ENCODE results near the gene MICA.
A peak's percentile ranks its signal among the peaks of the same experiment; 100 is the strongest.

MICA gene

DNA sequence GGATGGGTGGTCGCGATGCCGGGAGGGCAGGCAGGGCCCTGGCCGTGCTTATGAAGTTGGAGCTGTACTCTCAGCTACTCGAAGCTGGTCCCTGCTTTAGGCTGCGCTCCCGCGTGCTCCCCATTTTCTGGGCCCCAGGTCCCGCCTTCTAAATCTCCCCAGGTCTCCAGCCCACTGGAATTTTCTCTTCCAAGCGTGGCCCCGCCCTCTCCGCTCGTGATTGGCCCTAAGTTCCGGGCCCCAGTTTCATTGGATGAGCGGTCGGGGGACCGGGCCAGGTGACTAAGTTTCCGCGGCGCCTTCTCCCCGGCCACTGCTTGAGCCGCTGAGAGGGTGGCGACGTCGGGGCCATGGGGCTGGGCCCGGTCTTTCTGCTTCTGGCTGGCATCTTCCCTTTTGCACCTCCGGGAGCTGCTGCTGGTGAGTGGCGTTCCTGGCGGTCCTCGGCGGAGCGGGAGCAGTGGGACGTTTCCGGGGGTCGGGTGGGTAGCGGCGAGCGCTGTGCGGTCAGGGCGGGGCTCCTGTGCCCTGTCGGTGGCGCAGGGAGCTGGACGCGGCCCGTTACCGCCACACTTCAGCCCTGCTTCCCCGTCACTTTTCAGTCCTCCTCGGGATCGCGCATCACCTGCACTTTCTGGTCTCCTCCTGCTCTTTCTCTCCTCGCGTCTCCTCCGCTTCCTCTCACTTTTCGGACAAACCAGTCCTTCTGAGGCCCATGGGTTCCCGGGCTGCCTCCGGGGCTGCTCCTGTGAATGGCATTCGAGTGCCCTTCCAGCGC, at the start of gene MICA:
MICA (plus strand) TSS at position 313 of the 778 bp plus-strand sequence; CDS start at position 351, 38 bp downstream.
- peaks cover 5% of the 10 kb centered on the region for H3K36me3 ChIP-seq (ENCODE audit: insufficient read depth, insufficient read length, low read length)
- peak within 1 kb of the TSS; percentile 88 for H3K4me3 ChIP-seq (ENCODE audit: insufficient read length, low read depth)
- TF ChIP-seq YY1 (IDR thresholded peaks at IDR 0.05; ENCODE audit: insufficient read depth, insufficient read length) = no peak
- TF ChIP-seq SUZ12 (IDR thresholded peaks at IDR 0.05; ENCODE audit: extremely low read depth, insufficient read depth, insufficient read length) = no peak
- no peak for TF ChIP-seq ZNF274 (IDR thresholded peaks at IDR 0.05; ENCODE audit: low read depth, low read length)
- H3K9ac ChIP-seq (ENCODE audit: insufficient read length, low read depth) = peak within 1 kb of the TSS; percentile 87
- H3K27me3 ChIP-seq (ENCODE audit: insufficient read depth, insufficient read length) = no peaks in the 10 kb centered on the region
- 0 out of 2 replicates have a peak, but pooled peaks cover 2% of the 10 kb centered on the region for H3K9me3 ChIP-seq (ENCODE audit: insufficient read depth, low read length)
- peaks cover 2% of the 10 kb centered on the region for H3K4me1 ChIP-seq (ENCODE audit: insufficient read depth, insufficient read length)
- peak; percentile 80 for DNase-seq (ENCODE audit: low read depth, low spot score)

DNA sequence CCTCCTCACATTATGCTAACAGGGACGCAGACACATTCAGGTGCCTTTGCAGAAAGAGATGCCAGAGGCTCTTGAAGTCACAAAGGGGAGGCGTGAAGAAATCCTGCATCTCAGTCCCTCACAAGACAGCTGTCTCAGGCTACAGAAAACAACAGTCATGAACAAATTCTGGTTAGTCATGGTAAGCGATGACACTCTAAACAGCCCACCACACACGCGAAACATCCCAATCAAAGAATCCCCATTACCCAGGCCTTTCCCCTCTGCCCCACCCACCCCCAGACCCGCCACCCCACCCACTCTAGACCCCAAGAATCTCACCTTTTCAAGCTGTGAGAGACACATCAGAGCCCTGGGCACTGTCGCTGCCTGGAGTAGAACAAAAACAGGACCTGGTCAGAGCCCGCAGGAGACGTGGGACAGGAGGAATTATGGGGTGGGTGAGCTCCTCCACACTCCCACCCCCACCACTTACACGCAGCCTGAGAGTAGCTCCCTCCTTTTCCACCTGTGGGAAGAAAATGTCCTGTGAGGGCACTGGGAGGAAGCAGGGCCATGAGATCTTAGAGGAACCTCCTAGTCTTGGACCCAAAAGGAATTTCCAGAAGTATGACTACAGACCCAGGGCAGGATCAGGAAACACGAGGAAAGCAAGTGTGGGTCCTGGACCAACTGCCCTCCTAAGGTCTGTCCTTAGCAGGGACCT, 49.1 kb upstream of the MICA start:
- Histone ChIP-seq H3K36me3 (ENCODE audit: insufficient read depth, insufficient read length, low read length) (peaks cover 8% of the 10 kb centered on the region), H3K4me3 (ENCODE audit: insufficient read length, low read depth) (no peak overlapping the region), H3K27me3 (ENCODE audit: insufficient read depth, insufficient read length) (peaks cover 42% of the 10 kb centered on the region), H3K9ac (ENCODE audit: insufficient read length, low read depth) (no peak overlapping the region), H3K4me1 (ENCODE audit: insufficient read depth, insufficient read length) (no peaks in the 10 kb centered on the region), H3K9me3 (ENCODE audit: insufficient read depth, low read length) (no peaks in the 10 kb centered on the region)
- TF ChIP-seq SUZ12 (IDR thresholded peaks at IDR 0.05; ENCODE audit: extremely low read depth, insufficient read depth, insufficient read length) (no peak), ZNF274 (IDR thresholded peaks at IDR 0.05; ENCODE audit: low read depth, low read length) (no peak), YY1 (IDR thresholded peaks at IDR 0.05; ENCODE audit: insufficient read depth, insufficient read length) (no peak)
- DNase-seq (ENCODE audit: low read depth, low spot score) = no peak

DNA sequence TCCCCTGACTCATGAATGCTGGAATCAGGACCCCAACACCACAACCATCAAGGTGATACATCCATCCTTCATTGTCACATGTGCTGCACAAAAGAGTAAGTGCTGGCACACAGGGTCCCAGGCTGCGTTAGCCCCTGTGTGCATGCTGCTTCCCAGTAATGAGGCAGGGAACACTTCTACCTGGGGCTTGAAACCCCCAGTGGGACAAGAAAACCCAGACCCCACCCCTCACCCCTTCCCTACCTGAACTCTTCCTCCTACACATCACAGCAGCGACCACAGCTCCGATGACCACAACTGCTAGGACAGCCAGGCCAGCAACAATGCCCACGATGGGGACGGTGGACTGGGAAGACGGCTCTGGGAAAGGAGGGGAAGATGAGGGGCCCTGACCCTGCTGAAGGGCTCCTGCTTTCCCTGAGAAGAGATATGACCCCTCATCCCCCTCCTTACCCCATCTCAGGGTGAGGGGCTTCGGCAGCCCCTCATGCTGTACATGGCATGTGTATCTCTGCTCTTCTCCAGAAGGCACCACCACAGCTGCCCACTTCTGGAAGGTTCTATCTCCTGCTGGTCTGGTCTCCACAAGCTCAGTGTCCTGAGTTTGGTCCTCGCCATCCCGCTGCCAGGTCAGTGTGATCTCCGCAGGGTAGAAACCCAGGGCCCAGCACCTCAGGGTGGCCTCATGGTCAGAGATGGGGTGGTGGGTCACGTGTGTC, 48.4 kb upstream of the MICA start:
- Histone ChIP-seq H3K9me3 (ENCODE audit: insufficient read depth, low read length) (no peaks in the 10 kb centered on the region), H3K36me3 (ENCODE audit: insufficient read depth, insufficient read length, low read length) (peaks cover 8% of the 10 kb centered on the region), H3K4me3 (ENCODE audit: insufficient read length, low read depth) (no peak overlapping the region), H3K9ac (ENCODE audit: insufficient read length, low read depth) (no peak overlapping the region), H3K4me1 (ENCODE audit: insufficient read depth, insufficient read length) (no peaks in the 10 kb centered on the region), H3K27me3 (ENCODE audit: insufficient read depth, insufficient read length) (peaks cover 47% of the 10 kb centered on the region)
- no peak for TF ChIP-seq SUZ12 (IDR thresholded peaks at IDR 0.05; ENCODE audit: extremely low read depth, insufficient read depth, insufficient read length)
- no peak for TF ChIP-seq ZNF274 (IDR thresholded peaks at IDR 0.05; ENCODE audit: low read depth, low read length)
- TF ChIP-seq YY1 (IDR thresholded peaks at IDR 0.05; ENCODE audit: insufficient read depth, insufficient read length) = no peak
- no peak for DNase-seq (ENCODE audit: low read depth, low spot score)

DNA sequence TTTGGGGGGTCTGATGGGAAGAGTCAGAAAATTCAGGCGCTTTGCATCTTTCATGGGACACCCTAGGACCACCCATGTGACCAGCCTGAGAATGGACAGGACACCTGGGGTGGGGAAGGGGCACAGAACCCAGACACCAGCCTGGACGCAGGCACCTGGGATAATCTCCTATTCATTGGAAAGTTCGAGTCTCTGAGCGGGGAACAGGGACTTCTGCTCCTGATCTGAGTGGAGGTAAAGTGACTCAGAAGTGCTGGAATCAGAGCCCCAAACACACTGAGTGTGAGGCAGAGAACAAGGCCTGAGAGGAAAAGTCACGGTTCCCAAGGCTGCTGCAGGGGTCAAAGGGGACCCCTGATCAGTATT, 47.8 kb upstream of the MICA start:
- TF ChIP-seq ZNF274 (IDR thresholded peaks at IDR 0.05; ENCODE audit: low read depth, low read length) = no peak
- TF ChIP-seq SUZ12 (IDR thresholded peaks at IDR 0.05; ENCODE audit: extremely low read depth, insufficient read depth, insufficient read length) = no peak
- no peak for TF ChIP-seq YY1 (IDR thresholded peaks at IDR 0.05; ENCODE audit: insufficient read depth, insufficient read length)
- Histone ChIP-seq H3K27me3 (ENCODE audit: insufficient read depth, insufficient read length) (peaks cover 47% of the 10 kb centered on the region), H3K36me3 (ENCODE audit: insufficient read depth, insufficient read length, low read length) (peaks cover 8% of the 10 kb centered on the region), H3K9me3 (ENCODE audit: insufficient read depth, low read length) (no peaks in the 10 kb centered on the region), H3K4me1 (ENCODE audit: insufficient read depth, insufficient read length) (no peaks in the 10 kb centered on the region), H3K4me3 (ENCODE audit: insufficient read length, low read depth) (no peak overlapping the region), H3K9ac (ENCODE audit: insufficient read length, low read depth) (no peak overlapping the region)
- DNase-seq (ENCODE audit: low read depth, low spot score) = no peak

DNA sequence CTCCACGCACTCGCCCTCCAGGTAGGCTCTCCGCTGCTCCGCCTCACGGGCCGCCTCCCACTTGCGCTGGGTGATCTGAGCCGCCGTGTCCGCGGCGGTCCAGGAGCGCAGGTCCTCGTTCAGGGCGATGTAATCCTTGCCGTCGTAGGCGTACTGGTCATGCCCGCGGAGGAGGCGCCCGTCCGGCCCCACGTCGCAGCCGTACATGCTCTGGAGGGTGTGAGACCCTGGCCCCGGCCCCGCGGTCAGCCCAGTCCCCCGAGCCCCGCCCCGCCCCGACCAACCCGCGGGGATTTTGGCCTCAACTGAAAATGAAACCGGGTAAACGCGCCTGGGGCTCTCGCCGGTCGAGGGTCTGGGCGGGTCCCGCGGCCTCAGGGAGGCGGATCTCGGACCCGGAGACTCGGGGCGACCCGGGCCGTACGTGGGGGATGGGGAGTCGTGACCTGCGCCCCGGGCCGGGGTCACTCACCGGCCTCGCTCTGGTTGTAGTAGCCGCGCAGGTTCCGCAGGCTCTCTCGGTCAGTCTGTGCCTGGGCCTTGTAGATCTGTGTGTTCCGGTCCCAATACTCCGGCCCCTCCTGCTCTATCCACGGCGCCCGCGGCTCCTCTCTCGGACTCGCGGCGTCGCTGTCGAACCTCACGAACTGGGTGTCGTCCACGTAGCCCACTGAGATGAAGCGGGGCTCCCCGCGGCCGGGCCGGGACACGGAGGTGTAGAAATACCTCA, 47.0 kb upstream of the MICA start:
- Histone ChIP-seq H3K27me3 (ENCODE audit: insufficient read depth, insufficient read length) (peaks cover 47% of the 10 kb centered on the region), H3K9me3 (ENCODE audit: insufficient read depth, low read length) (no peaks in the 10 kb centered on the region), H3K4me3 (ENCODE audit: insufficient read length, low read depth) (peak overlapping the region; percentile 64), H3K9ac (ENCODE audit: insufficient read length, low read depth) (peak overlapping the region; percentile 56), H3K36me3 (ENCODE audit: insufficient read depth, insufficient read length, low read length) (peaks cover 8% of the 10 kb centered on the region), H3K4me1 (ENCODE audit: insufficient read depth, insufficient read length) (no peaks in the 10 kb centered on the region)
- TF ChIP-seq SUZ12 (IDR thresholded peaks at IDR 0.05; ENCODE audit: extremely low read depth, insufficient read depth, insufficient read length) (no peak), YY1 (IDR thresholded peaks at IDR 0.05; ENCODE audit: insufficient read depth, insufficient read length) (no peak), ZNF274 (IDR thresholded peaks at IDR 0.05; ENCODE audit: low read depth, low read length) (no peak)
- DNase-seq (ENCODE audit: low read depth, low spot score) = no peak

DNA sequence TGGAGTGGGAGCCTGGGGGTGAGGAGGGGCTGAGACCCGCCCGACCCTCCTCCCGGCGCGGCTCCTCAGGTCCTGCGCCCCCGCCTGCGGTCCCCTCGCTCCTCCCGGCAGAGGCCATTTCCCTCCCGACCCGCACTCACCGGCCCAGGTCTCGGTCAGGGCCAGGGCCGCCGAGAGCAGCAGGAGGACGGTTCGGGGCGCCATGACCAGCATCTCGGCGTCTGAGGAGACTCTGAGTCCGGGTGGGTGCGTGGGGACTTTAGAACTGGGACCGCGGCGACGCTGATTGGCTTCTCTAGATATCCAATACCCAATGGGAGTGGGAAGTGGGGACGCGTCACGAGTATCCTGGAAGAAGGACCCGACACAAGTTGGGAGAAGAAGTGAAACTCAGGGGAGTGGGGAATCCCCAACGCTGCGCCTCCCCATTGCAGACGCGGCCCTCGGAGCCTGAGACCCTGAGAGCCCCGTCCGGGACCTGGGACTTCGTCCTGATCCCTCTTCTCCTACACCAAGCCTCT, 46.4 kb upstream of the MICA start, which contains the start of gene HLA-B:
HLA-B (minus strand) TSS at position 234 of the 521 bp plus-strand sequence; CDS start at position 213, 21 bp downstream.
- peaks cover 8% of the 10 kb centered on the region for H3K36me3 ChIP-seq (ENCODE audit: insufficient read depth, insufficient read length, low read length)
- no peak for TF ChIP-seq YY1 (IDR thresholded peaks at IDR 0.05; ENCODE audit: insufficient read depth, insufficient read length)
- TF ChIP-seq SUZ12 (IDR thresholded peaks at IDR 0.05; ENCODE audit: extremely low read depth, insufficient read depth, insufficient read length) = no peak
- TF ChIP-seq ZNF274 (IDR thresholded peaks at IDR 0.05; ENCODE audit: low read depth, low read length) = no peak
- DNase-seq (ENCODE audit: low read depth, low spot score) = peak; percentile 39
- H3K9ac ChIP-seq (ENCODE audit: insufficient read length, low read depth) = peak within 1 kb of the TSS; percentile 64
- H3K27me3 ChIP-seq (ENCODE audit: insufficient read depth, insufficient read length) = peaks cover 47% of the 10 kb centered on the region
- H3K4me3 ChIP-seq (ENCODE audit: insufficient read length, low read depth) = peak within 1 kb of the TSS; percentile 64
- H3K4me1 ChIP-seq (ENCODE audit: insufficient read depth, insufficient read length) = no peaks in the 10 kb centered on the region
- no peaks in the 10 kb centered on the region for H3K9me3 ChIP-seq (ENCODE audit: insufficient read depth, low read length)
